IPS DF 4.7 (cell line): ENCODE results near the gene SPOCK2.
"Not testable (repeated sequence)": the region's sequence is repeated elsewhere in the genome, so short reads cannot be mapped to it uniquely, and the experiment has no call there.

ENCODE experiments used
- DNase-seq: peaks from one replicate; pipeline ENCODE4 v3.0.0-alpha.2; 2013; ENCODE audit warnings: low spot score; ENCODE audit errors: extremely low read depth

The SPOCK2 gene, protein sequence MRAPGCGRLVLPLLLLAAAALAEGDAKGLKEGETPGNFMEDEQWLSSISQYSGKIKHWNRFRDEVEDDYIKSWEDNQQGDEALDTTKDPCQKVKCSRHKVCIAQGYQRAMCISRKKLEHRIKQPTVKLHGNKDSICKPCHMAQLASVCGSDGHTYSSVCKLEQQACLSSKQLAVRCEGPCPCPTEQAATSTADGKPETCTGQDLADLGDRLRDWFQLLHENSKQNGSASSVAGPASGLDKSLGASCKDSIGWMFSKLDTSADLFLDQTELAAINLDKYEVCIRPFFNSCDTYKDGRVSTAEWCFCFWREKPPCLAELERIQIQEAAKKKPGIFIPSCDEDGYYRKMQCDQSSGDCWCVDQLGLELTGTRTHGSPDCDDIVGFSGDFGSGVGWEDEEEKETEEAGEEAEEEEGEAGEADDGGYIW

DNA sequence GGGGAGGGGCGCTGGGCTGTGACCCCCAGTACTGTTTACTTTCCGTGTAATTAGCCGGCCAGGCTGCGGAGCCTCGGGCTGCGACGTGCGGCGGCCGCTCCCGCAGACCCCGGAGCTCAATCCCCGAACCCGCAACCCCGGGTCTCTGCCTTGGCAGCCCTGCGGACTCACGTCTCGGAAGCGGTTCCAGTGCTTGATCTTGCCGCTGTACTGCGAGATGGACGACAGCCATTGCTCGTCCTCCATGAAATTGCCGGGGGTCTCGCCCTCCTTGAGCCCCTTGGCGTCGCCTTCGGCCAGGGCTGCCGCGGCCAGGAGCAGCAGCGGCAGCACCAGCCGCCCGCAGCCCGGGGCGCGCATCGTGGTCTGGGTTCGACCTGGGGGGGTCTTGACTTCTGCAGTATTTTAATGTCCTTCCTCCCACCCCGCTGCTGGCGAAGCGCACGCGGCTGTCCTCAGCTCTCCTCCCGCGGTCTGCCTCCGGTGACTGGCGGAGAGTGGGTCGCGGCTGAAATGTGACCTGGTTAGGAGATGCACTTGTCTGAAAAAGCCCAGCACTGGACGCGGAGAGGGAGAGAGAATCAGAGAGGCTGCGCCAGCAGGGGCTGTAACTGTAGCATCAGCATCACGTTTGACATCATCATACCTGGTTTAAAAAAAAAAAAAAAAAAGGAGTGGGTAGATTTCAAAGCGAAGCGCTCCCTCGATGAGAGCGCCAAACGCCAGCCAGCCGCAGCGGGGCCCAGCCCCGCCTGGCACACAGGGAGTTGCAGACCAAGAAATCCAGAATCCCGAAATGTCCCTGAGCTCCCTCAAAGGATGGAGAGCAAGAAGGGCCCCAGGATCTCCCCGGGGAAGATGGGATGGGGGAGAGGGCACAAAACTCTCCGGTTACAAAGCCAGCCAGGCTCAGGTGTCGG, at the start of gene SPOCK2:
SPOCK2 (minus strand) TSS at position 583 of the 920 bp plus-strand sequence; CDS start at position 360, 223 bp downstream.
- DNase-seq = no peak

DNA sequence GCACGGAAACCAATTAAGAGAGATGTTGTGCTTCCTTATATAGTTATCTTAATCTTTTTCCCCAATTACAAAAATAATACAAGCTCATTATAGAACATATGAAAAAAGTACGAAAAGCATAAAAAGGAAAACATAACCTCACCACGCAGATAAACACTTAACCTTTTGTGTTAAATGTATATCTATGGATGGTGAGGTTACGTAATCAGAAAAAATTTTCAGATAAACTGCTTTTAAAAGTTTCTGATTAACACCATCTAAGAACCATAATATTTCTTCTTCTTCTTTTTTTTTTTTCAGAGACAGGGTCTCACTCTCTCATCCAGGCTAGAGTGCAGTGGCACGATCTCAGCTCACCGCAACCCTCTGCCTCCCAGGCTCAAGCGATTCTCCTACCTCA, 49.2 kb upstream of the SPOCK2 start:
- DNase-seq = no peak

DNA sequence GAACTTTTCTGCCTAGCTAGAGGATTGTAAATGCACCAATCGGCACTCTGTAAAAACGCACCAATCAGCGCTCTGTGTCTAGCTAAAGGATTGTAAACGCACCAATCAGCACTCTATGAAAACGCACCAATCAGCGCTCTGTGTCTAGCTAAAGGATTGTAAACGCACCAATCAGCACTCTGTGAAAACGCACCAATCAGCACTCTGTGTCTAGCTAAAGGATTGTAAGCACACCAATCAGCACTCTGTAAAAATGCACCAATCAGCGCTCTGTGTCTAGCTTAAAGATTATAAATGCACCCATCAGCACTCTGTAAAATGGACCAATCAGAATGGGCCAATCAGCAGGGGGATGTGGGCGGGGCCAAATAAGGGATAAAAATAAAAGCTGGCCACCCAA, 47.9 kb upstream of the SPOCK2 start:
- DNase-seq = not testable (repeated sequence)

DNA sequence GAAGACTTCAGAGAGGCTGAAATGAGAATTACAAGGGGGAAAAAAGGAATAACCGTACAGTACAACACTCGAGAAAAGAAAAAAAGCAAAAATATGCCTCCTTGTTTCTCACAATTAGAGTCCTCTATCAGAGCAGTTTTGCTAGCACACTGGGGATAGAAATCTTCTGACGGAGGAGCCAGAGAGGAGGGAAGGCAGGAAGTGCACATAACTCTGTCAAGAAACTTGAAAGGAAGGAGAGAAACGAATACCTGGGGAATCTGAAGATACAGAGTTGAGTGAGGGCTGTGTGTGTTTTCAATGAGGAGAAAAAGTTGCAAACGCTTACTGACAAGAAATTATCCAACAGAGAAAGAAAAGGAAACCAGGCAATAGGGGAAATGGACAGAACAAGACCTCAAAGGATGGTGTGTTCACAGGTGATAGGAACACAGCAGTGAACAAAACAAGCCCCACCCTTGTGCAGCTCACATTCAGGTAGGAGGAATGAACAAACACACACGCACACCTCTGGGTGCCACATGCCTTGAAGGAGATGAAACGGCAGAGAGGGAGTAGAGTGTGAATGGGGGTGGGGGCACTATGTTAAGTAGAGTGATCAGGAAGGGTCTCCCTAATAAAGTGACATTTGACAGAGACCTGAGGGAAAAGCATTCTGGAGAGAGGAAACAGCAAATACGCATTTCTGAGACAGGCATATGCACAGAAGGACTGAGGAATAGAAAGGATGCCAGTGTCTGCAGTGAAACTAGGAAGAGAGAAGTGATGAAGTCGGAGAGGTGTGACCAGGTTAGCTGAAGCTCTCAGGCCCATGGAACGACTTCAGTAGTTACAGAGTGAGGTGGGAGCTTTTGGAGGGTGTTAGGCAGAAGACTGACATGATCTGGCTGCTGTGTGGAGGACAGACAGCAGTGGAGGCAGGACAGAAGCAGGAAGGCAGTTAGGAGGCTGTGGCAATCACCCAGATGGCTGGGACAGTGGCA, 46.7 kb upstream of the SPOCK2 start:
- no peak for DNase-seq

DNA sequence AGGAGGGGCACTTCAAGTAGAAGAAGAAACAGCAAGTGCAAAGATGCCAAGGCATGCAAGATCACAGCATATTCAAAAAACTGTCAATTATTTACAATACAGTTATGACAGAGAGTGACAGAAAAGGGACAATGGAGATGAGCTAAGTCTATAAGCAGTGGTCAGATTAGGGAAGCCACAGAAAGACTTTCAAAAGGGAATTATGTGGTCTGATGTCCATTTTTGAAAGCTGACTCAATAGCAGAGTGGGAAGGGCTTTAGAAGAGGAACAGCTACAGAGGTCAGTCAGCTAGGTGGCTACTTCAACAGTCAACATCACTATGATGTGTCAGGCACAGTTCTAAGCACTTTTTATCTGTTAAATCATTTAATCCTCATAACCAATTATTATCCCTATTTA, 45.2 kb upstream of the SPOCK2 start:
- no peak for DNase-seq

DNA sequence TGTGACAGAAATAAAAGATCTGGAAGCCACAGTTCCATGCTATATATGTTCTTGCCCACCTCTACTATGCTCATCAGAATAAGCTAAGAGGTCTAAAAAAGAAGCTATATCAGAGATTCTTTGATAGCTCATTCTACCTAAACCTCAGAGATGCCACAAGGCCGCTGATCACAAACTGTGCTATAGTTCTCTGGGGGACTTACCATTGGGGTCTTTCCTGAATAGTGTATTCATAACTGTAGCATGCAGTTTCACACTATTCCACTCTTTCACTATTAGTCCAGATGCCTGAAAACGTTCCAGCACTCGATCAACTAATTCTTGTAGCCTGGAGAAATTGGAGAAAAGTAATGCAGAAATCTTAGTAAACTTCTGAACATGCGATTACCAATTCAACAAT, 44.5 kb upstream of the SPOCK2 start:
- no peak for DNase-seq

DNA sequence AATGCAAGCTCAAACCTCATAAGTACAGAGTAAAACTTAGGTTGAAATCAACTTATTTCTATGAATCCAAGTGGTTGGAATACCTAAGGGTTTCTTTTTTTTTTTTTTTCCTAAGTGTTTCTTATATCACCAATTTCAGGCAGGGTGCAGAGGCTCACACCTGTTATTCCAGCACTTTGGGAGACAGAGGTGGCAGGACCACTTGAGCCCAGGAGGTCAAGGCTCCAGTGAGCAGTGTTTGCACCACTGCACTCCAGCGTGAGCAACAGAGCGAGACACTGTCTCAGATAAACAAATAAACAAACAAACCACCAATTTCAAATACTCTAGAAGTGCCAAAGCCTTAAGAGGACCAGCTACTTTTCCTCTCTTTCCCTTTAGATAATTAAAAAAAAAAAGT, 39.2 kb upstream of the SPOCK2 start:
- no peak for DNase-seq

DNA sequence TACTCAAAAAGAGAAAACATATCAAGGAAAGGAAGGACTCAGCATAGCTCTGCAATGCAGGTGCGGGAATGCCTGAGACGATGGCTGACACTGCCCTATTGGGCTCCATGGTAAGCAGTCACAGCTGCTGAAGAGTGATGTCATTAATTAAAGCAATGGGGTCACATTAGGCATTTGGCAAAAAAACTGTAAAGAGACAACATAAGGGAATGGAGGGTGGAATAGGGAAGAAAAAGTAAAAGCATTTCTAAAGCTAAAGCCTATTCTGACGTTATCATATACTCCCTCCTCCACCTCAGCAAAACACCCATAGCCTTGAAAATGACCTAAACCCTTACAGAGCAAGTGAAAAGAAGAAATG, 38.5 kb upstream of the SPOCK2 start:
- no peak for DNase-seq

DNA sequence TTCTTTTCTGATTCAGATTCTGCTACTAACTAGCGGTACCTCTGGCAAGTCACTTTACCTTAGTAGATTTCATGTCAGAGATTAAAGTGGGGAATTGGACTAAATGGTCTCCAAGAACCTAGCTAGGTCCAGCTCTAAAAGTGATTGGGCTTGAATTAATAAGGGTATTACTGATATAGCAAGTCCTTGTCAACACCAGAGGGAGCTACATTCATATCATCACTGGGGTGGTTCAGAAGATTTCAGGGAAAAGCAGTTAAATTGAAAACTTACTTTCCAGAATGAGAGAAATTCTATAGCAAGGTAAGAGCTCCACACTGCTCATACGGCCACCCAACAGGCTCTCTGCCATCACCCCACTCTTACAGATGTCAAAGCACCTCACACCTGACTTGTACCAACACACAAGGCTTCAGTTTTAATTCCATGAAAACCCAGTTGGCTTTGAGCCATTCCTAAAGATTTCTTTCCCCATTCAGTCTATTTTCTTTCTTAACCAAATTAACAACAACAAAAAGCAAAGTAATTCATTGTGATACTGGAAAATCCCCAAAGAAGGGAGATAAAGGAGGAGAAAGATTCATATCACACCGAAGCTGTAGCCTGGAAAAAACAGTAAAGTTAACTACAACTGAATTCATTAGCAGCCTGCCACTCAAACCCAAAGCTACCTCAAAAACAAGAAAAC, 38.0 kb upstream of the SPOCK2 start:
- no peak for DNase-seq

DNA sequence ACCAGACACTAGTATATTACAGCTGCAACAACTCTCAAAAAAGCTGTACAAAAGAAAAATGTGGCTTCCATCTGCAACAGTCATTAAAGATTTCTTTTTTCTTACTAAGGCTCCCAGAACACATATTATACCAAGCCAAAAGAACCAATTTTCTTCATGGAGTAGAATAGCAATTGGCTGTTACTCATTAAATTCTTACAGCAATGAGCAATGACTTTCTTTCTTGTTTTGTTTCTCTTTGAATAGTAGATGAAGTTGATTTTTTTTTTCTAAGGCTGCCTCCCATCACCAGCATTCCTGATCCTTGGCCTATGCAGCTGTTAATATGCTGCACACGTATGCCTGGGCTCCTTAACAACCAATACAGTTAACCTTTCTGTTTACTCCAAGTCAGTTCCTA, 36.6 kb upstream of the SPOCK2 start:
- no peak for DNase-seq

DNA sequence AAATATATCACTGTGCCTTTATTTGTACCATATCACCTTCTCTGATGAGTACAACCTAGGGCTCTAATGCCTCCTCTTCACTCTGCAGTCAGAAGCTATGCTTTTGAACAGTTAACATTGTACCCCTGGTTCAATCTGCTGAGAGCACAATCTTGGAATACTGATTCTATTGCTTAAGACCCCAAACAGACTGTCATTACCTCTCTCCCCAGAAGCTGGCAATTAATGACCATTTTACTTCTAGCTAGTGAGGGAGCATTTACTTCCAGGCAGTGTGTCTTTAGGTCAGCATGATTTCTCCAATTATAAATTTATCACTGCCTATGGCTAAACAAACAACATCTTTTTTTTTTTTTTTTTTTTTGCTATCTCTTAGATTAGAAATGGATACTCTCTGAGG, 36.0 kb upstream of the SPOCK2 start:
- DNase-seq = no peak

DNA sequence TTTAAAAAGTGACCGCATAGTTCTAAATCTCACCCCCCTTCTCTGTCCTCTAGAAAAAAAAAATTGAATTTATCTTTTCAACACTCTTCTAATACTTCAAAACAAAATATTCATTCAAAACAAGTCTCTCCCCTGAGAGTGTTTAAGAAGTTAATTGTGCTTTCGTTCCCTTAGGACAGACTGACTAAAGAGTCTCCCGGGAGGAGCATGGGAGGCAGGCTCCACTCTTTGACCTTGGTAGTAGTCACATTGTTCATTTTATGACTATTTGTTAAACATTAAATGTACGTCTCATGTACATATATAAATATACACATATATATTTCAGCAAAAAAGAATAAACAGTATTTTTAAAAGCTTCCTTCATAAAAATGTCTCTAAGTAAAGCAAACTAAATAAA, 35.3 kb upstream of the SPOCK2 start:
- no peak for DNase-seq

DNA sequence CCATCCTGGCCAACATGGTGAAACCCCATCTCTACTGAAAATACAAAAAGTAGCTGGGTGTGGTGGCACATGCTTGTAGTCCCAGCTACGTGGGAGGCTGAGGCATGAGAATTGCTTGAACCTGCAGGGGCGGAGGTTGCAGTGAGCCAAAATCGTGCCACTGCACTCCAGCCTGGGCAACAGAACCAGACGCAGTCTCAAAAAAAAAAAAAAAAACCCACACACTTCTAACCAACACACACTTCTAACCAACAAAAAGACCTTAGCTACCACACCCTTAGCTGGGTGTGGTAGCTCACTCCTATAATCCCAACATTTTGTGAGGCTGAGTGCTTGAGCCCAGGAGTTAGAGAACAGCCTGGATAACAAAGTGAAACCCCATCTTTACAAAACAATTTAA, 33.9 kb upstream of the SPOCK2 start:
- DNase-seq = no peak

DNA sequence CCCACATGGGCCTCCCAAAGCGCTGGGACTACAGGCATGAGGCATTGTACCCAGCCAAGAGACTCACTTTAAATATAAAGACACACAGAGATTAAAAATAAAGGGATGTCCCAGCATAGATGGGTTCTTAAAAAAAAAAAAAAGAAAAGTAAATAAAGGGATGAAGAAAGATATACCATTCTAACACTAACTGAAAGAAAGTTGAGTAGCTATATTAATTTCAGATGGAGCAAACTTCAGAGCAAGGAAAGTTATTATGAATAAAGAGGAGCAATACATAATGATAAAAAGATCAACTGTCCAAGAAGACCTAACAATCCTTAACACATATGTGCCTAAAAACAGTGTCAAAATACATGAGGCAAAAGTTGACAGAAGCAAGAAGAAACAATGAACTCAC, 33.0 kb upstream of the SPOCK2 start:
- DNase-seq = no peak

DNA sequence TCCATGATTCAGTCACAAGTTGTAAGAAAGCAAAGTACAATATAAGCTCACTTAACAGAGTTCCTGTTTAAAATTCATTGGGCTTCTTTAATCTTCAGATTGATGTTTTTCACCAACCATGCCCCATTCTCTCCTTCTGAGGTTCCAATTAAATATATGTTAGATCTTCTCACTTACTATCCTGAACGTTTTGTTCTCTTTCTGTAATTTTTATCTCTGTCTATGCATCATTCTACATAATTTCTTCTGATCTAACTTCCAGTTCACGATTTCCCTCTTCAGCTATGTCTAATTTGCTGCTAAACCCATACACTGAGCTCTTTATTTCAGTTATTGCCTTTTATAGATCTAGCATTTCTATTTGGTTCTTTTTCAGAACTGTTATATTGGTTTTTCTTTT, 28.0 kb upstream of the SPOCK2 start:
- DNase-seq = no peak

DNA sequence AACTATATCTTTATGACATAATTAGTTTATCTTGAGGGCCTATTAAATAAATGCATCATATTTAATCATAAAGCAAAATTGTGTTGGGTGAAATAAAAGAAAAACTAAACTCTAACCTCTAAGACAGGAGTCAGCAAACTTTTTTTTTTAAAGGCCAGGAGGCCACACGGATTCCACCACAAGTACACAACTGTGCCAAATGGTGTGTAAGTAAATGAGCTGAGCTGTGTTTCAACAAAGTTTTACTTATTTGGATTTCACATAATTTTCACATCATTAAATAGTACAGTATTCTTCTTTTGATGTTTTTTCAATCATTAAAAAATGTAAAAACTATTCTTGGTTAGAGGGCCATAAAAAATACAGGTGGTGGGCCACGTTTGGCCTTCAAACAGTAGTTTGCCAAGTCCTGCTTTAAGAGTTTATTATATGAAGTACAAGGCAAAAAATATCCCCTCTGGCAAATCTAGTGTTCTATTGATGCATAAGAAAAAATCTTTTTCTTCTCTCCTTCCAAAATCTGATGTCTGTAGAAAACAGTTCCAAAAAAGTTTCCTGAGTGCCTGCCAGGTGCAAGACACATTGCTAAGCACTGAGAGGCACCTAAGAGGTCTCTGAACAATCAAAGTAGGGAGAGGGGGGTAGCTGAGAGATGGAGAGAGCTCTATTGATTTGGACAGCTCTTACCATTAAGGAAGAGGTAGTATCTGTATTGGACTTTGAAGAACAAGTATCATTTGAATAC, 26.5 kb upstream of the SPOCK2 start:
- DNase-seq = no peak

DNA sequence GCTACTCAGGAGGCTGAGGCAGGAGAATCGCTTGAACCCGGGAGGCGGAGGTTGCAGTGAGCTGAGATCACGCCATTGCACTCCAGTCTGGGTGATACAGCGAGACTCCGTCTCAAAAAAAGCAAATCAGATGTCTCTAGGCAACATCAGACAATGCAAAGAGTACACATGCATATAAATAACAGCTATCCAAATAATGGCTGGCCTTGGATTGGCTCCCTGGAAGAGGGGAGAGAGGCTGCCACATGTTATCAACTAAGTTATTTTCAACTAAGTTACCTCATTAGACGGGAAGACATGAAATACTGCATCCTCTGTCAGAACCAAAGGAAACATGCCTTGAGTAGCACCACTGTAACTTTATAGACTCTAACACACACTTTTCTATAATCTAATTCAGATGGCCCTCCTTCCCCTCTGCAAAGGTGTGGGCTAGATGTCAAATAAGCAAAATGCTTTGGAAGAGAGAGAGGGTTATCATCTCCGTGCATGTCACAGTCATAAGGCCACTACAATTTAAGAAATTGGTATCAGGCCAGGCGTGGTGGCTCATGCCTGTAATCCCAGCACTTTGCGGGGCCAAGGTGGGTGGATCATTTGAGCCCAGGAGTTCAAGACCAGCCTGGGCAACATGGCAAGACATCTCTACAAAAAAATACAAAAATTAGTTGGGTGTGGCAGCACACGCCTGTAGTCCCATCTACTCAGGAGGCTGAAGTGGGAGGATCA, 22.5 kb upstream of the SPOCK2 start:
- DNase-seq = no peak

DNA sequence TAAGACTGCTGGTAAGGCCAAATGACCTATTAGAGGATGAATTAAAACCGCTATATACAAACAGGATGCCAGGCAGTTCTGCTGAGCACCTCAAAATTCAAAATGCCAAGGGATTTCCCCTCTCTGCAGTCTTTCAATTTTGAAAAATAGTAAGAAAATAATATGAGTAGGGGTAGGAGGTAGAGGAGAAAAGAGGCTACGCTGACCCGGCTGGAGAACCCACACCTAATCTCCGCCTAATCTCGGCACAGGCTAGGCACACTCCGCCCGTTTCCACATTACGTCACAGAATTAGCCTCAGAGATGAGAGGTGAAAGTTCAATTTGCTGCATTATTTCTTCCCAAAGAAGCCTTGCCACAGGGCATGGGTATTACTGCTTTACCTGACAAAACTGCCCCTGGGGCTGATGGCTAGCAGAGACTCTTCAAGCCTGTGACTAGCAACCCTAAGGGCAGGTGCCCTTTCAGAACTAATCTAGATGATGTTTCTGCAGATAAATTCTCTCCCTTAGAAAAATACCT, 21.3 kb upstream of the SPOCK2 start:
- DNase-seq = no peak
